Keratinocyte (primary cell): ENCODE measurements around the gene SHROOM3.

Experiments
- CTCF ChIP-seq, 3 experiments: IDR thresholded peaks in 1 of 3; conservative IDR thresholded peaks in 1 of 3; optimal IDR thresholded peaks in 1 of 3; 2 replicates in 2 of 3; 3 replicates in 1 of 3; pipeline versions ENCODE3 to v1.5.1; 2011; ENCODE audit warnings: low read length in 3 of 3, mild to moderate bottlenecking in 3 of 3, moderate library complexity in 2 of 3, control low read depth in 1 of 3, inconsistent platforms in 1 of 3; ENCODE audit not compliant: insufficient read depth in 2 of 3; ENCODE audit errors: extremely low read depth in 1 of 3
- EZH2 ChIP-seq: IDR thresholded peaks from one replicate; pipeline ENCODE4 v1.6.1; 2012; ENCODE audit warnings: inconsistent platforms, mild to moderate bottlenecking, low read length, moderate library complexity

GRCh38 chr4:76799140-76799539 lies 364.1 kb downstream of the SHROOM3 start:
- no peak for TF ChIP-seq CTCF (optimal IDR thresholded peaks at IDR 0.05 in 1 of 3, IDR thresholded peaks at IDR 0.05 in 1 of 3, conservative IDR thresholded peaks at IDR 0.05 in 1 of 3; ENCODE audit: extremely low read depth in 1 of 3, insufficient read depth in 2 of 3, low read length in 3 of 3)
- TF ChIP-seq EZH2, result no peak
